ENCODE results near the gene DAG1.

DNA sequence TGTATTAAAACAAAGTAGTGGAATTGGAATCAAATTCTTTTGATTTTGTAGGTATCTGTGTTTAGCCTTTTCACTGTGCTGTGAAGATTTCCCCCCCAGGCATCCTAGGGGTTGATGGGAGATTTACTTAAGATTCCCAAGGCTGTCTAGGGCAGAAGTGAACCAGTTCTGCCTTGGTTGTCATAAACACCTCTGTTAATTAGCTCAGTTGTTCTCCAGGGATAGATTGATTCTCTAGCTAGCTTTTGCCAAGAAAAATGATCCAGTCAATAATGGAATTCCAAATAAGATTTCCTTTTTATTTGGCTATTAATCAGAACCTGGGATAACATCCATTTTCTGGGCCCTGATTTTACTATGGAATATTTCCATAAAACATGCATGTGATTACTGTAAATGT is 12.7 kb downstream of the DAG1 start:
- no peak for TF ChIP-seq EP300 (IDR thresholded peaks at IDR 0.05)
- TF ChIP-seq, protein P1, sequence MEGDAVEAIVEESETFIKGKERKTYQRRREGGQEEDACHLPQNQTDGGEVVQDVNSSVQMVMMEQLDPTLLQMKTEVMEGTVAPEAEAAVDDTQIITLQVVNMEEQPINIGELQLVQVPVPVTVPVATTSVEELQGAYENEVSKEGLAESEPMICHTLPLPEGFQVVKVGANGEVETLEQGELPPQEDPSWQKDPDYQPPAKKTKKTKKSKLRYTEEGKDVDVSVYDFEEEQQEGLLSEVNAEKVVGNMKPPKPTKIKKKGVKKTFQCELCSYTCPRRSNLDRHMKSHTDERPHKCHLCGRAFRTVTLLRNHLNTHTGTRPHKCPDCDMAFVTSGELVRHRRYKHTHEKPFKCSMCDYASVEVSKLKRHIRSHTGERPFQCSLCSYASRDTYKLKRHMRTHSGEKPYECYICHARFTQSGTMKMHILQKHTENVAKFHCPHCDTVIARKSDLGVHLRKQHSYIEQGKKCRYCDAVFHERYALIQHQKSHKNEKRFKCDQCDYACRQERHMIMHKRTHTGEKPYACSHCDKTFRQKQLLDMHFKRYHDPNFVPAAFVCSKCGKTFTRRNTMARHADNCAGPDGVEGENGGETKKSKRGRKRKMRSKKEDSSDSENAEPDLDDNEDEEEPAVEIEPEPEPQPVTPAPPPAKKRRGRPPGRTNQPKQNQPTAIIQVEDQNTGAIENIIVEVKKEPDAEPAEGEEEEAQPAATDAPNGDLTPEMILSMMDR (IDR thresholded peaks at IDR 0.05): no peak
- no peak for TF ChIP-seq POLR2A (IDR thresholded peaks at IDR 0.05; ENCODE audit: low read length)
- TF ChIP-seq ZNF302 (CRISPR knock-in tag; IDR thresholded peaks at IDR 0.05): no peak
- TF ChIP-seq, protein P2, sequence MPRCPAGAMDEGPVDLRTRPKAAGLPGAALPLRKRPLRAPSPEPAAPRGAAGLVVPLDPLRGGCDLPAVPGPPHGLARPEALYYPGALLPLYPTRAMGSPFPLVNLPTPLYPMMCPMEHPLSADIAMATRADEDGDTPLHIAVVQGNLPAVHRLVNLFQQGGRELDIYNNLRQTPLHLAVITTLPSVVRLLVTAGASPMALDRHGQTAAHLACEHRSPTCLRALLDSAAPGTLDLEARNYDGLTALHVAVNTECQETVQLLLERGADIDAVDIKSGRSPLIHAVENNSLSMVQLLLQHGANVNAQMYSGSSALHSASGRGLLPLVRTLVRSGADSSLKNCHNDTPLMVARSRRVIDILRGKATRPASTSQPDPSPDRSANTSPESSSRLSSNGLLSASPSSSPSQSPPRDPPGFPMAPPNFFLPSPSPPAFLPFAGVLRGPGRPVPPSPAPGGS (IDR thresholded peaks at IDR 0.05): no peak
- TF ChIP-seq MAFK (IDR thresholded peaks at IDR 0.05; ENCODE audit: partially characterized antibody): no peak
- TF ChIP-seq EHMT2 (IDR thresholded peaks at IDR 0.05; ENCODE audit: low read depth): no peak
- TF ChIP-seq JUN (IDR thresholded peaks at IDR 0.05): no peak
- TF ChIP-seq, protein P3, sequence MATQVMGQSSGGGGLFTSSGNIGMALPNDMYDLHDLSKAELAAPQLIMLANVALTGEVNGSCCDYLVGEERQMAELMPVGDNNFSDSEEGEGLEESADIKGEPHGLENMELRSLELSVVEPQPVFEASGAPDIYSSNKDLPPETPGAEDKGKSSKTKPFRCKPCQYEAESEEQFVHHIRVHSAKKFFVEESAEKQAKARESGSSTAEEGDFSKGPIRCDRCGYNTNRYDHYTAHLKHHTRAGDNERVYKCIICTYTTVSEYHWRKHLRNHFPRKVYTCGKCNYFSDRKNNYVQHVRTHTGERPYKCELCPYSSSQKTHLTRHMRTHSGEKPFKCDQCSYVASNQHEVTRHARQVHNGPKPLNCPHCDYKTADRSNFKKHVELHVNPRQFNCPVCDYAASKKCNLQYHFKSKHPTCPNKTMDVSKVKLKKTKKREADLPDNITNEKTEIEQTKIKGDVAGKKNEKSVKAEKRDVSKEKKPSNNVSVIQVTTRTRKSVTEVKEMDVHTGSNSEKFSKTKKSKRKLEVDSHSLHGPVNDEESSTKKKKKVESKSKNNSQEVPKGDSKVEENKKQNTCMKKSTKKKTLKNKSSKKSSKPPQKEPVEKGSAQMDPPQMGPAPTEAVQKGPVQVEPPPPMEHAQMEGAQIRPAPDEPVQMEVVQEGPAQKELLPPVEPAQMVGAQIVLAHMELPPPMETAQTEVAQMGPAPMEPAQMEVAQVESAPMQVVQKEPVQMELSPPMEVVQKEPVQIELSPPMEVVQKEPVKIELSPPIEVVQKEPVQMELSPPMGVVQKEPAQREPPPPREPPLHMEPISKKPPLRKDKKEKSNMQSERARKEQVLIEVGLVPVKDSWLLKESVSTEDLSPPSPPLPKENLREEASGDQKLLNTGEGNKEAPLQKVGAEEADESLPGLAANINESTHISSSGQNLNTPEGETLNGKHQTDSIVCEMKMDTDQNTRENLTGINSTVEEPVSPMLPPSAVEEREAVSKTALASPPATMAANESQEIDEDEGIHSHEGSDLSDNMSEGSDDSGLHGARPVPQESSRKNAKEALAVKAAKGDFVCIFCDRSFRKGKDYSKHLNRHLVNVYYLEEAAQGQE (IDR thresholded peaks at IDR 0.05): no peak
- no peak for TF ChIP-seq HOXA7 (CRISPR knock-in tag; IDR thresholded peaks at IDR 0.05)

Data from A549 (cell line).